CD4-positive, alpha-beta T cell (primary cell): Measurements from ENCODE around the gene MEI4. TPM values are rescaled to one million over a fixed set of nuclear protein-coding genes. Genes with fewer than 3 reads are reported as not detected.

Source experiments
- ATAC-seq: fragments of 200-7000 bp; cut with Tn5 transposase; one replicate; pipeline ENCODE4 v1.10.0; 2022; ENCODE audit warnings: mild to moderate bottlenecking; ENCODE audit not compliant: poor library complexity
- CTCF ChIA-PET: fragments of 350-600 bp; sonication (Branson Sonifier 250); formaldehyde crosslinking; loops from one replicate; lab custom pipeline; 2021; ENCODE audit warnings: antibody characterized with exemption, inconsistent platforms; lab: Charles Lee
- POLR2A ChIA-PET: fragments of 350-600 bp; sonication (Branson Sonifier 250); formaldehyde crosslinking; loops from one replicate; lab custom pipeline; 2021; ENCODE audit warnings: antibody characterized with exemption, inconsistent platforms; lab: Charles Lee
- DNase-seq, 14 experiments: peaks; one replicate each; pipeline ENCODE4 v3.0.0-alpha.2; 2013 to 2020; ENCODE audit warnings: mixed read lengths in 2 of 14
- H3K27ac ChIP-seq, 2 donors: one replicate each; pipeline versions ENCODE4 v1.5.1 to v1.7.0; 2013; ENCODE audit warnings: low read length in 2 of 2, low read depth in 1 of 2, mild to moderate bottlenecking in 1 of 2
- H3K27me3 ChIP-seq, 2 experiments: 1 replicate in 1 of 2; 2 replicates in 1 of 2; pipeline versions ENCODE4 v1.6.1 to v1.7.0; 2013; ENCODE audit warnings: low read length in 2 of 2, control low read depth in 1 of 2, mild to moderate bottlenecking in 1 of 2, moderate library complexity in 1 of 2; ENCODE audit not compliant: insufficient read depth in 2 of 2, control insufficient read depth in 1 of 2
- H3K36me3 ChIP-seq: one replicate; pipeline ENCODE4 v1.6.1; 2013; ENCODE audit warnings: low read length, control low read depth; ENCODE audit not compliant: insufficient read depth
- H3K4me1 ChIP-seq: one replicate; pipeline ENCODE4 v1.6.1; 2013; ENCODE audit warnings: low read length, control low read depth; ENCODE audit not compliant: insufficient read depth
- H3K4me3 ChIP-seq: one replicate; pipeline ENCODE4 v1.5.1; 2013; ENCODE audit warnings: mild to moderate bottlenecking, low read length, moderate library complexity
- H3K9me3 ChIP-seq, 2 experiments: 1 replicate in 1 of 2; 2 replicates in 1 of 2; pipeline versions ENCODE4 v1.6.1 to v1.7.0; 2013; ENCODE audit warnings: low read length in 2 of 2, mild to moderate bottlenecking in 2 of 2, control low read depth in 1 of 2, moderate library complexity in 1 of 2; ENCODE audit not compliant: control insufficient read depth in 1 of 2, insufficient read depth in 1 of 2
- H3K27ac Mint-ChIP-seq: one replicate; pipeline ENCODE4 v1.8.0; 2020; ENCODE audit warnings: mixed read lengths
- H3K27me3 Mint-ChIP-seq: one replicate; pipeline ENCODE4 v1.8.0; 2021; ENCODE audit warnings: mixed read lengths
- H3K36me3 Mint-ChIP-seq: one replicate; pipeline ENCODE4 v1.8.0; 2021; ENCODE audit warnings: low read depth, mixed read lengths
- H3K4me1 Mint-ChIP-seq: one replicate; pipeline ENCODE4 v1.8.0; 2021; ENCODE audit warnings: low read depth, mixed read lengths
- H3K4me3 Mint-ChIP-seq: one replicate; pipeline ENCODE4 v1.8.0; 2020; ENCODE audit warnings: mild to moderate bottlenecking, mixed read lengths
- H3K9me3 Mint-ChIP-seq: one replicate; pipeline ENCODE4 v1.8.0; 2020; ENCODE audit warnings: mixed read lengths
- CTCF ChIP-seq: fragments of 200-600 bp; IDR thresholded peaks from one replicate; pipeline ENCODE4 v1.8.0; 2022; ENCODE audit warnings: antibody characterized with exemption, mild to moderate bottlenecking
- intact Hi-C, 2 experiments: fragments of 100-400 bp; cut with DNase I in 1 of 2; cut with micrococcal nuclease in 1 of 2; formaldehyde crosslinking; loops; one replicate each; pipeline versions ENCODE4 v1.15.1 to v1.9.0; 2023 to 2025; cut with DNase I, micrococcal nuclease
- total RNA-seq, 174 experiments: library from RNA in 2 of 174; stranded (reverse) in 2 of 174; gene quantifications; one replicate each; pipeline ENCODE4 v1.2.3 and lab custom pipeline; 2021 to 2026

Gene MEI4
- total RNA-seq, 2 experiments from 2014 or later: not detected

- Histone ChIP-seq H3K4me3 (no peak overlapping the region), H3K9me3 (no peaks in the 10 kb centered on the region), H3K4me1 (no peaks in the 10 kb centered on the region), H3K27ac (no peak overlapping the region), H3K27me3 (no peaks in the 10 kb centered on the region), H3K36me3 (no peaks in the 10 kb centered on the region)
- Mint-ChIP-seq H3K27ac (no peak overlapping the region), H3K27me3 (no peaks in the 10 kb centered on the region), H3K9me3 (peaks cover 12% of the 10 kb centered on the region), H3K36me3 (no peaks in the 10 kb centered on the region), H3K4me3 (no peak overlapping the region), H3K4me1 (no peaks in the 10 kb centered on the region)
- TF ChIP-seq CTCF: no peak
- ChIA-PET POLR2A (no interaction called here), CTCF (no interaction called here)
- no peak for DNase-seq
- ATAC-seq: no peak
- intact Hi-C loops: no loop called here
These were observed 161.3 kb downstream of the MEI4 start for GRCh38 chr6:77814119-77814518.

GRCh38 chr6:77815531-77815930 is 162.7 kb downstream of the MEI4 start:
- CTCF ChIA-PET: no interaction called here
- H3K4me1 Mint-ChIP-seq: no peaks in the 10 kb centered on the region
- no peaks in the 10 kb centered on the region for H3K27me3 Mint-ChIP-seq
- DNase-seq (no peak), ATAC-seq (no peak)
- no peak for TF ChIP-seq CTCF
- no peaks in the 10 kb centered on the region for H3K36me3 Mint-ChIP-seq
- Histone ChIP-seq H3K4me3 (no peak overlapping the region), H3K9me3 (peaks cover 0 to 5% of the 10 kb centered on the region in 2 experiments), H3K4me1 (no peaks in the 10 kb centered on the region), H3K36me3 (no peaks in the 10 kb centered on the region), H3K27ac (no peak overlapping the region), H3K27me3 (no peaks in the 10 kb centered on the region)
- intact Hi-C loops: no loop called here
- no peak overlapping the region for H3K27ac Mint-ChIP-seq
- POLR2A ChIA-PET: no interaction called here
- peaks cover 13% of the 10 kb centered on the region for H3K9me3 Mint-ChIP-seq
- H3K4me3 Mint-ChIP-seq: no peak overlapping the region

GRCh38 chr6:77816766-77817270 is 164.0 kb downstream of the MEI4 start:
- H3K9me3 ChIP-seq: peaks cover 0 to 5% of the 10 kb centered on the region in 2 experiments
- intact Hi-C loops: no loop called here
- POLR2A ChIA-PET: no interaction called here

More at GRCh38 chr6:77816766-77817270, 164.0 kb downstream of the MEI4 start:
- Mint-ChIP-seq H3K27ac (no peak overlapping the region), H3K27me3 (no peaks in the 10 kb centered on the region), H3K36me3 (no peaks in the 10 kb centered on the region), H3K9me3 (peaks cover 15% of the 10 kb centered on the region), H3K4me1 (no peaks in the 10 kb centered on the region), H3K4me3 (no peak overlapping the region)
- no peak overlapping the region for H3K27ac ChIP-seq
- H3K27me3 ChIP-seq: no peaks in the 10 kb centered on the region
- no peak for TF ChIP-seq CTCF
- no peaks in the 10 kb centered on the region for H3K36me3 ChIP-seq
- CTCF ChIA-PET: no interaction called here
- ATAC-seq (no peak), DNase-seq (no peak)
- no peak overlapping the region for H3K4me3 ChIP-seq
- H3K4me1 ChIP-seq: no peaks in the 10 kb centered on the region
